OCI-LY1 (cell line): ENCODE measurements around the gene AGPS.

Experiments used
- EZH2 ChIP-seq: fragments of 200-600 bp; sonication (generic), shearing (Covaris generic); IDR thresholded peaks from 2 replicates; pipeline ENCODE4 v1.8.0; 2017; ENCODE audit warnings: borderline replicate concordance, mixed run types, mild to moderate bottlenecking, antibody characterized with exemption, low read length, moderate library complexity, mixed read lengths
- TF ChIP-seq, protein P1 (sequence below): fragments of 200-600 bp; sonication (generic), shearing (Covaris generic); IDR thresholded peaks from 2 replicates; pipeline ENCODE4 v1.5.1; 2017; ENCODE audit warnings: mild to moderate bottlenecking, antibody characterized with exemption, low read length, moderate library complexity, mixed read lengths

GRCh38 chr2:177393824-177394593 is 1.4 kb downstream of the AGPS start:
- TF ChIP-seq EZH2 = no peak
- TF ChIP-seq, protein P1, sequence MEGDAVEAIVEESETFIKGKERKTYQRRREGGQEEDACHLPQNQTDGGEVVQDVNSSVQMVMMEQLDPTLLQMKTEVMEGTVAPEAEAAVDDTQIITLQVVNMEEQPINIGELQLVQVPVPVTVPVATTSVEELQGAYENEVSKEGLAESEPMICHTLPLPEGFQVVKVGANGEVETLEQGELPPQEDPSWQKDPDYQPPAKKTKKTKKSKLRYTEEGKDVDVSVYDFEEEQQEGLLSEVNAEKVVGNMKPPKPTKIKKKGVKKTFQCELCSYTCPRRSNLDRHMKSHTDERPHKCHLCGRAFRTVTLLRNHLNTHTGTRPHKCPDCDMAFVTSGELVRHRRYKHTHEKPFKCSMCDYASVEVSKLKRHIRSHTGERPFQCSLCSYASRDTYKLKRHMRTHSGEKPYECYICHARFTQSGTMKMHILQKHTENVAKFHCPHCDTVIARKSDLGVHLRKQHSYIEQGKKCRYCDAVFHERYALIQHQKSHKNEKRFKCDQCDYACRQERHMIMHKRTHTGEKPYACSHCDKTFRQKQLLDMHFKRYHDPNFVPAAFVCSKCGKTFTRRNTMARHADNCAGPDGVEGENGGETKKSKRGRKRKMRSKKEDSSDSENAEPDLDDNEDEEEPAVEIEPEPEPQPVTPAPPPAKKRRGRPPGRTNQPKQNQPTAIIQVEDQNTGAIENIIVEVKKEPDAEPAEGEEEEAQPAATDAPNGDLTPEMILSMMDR = no peak
